ENCODE results near the gene DHX34.
"Not testable (repeated sequence)": the region's sequence is repeated elsewhere in the genome, so short reads cannot be mapped to it uniquely, and the experiment has no call there.

The DHX34 gene

DNA sequence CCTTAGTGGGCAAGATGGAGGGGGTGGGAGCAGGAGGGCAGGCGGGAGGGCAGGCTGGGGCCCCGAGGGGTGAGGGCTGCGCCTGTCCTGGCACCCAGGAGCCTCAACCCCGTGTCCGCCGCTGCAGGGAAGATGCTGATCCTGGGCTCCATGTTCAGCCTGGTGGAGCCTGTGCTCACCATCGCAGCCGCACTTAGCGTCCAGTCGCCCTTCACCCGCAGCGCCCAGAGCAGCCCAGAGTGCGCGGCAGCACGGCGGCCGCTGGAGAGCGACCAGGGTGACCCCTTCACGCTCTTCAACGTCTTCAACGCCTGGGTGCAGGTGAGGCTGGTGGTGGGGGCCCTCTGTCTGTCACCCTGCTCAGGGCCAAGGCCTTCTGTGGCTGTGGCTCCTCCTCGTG lies 23.5 kb downstream of the DHX34 start:
- no peak for DNase-seq

- DNase-seq = no peak
Measured at GRCh38 chr19:47373246-47374240, 24.4 kb downstream of the DHX34 start.

DNA sequence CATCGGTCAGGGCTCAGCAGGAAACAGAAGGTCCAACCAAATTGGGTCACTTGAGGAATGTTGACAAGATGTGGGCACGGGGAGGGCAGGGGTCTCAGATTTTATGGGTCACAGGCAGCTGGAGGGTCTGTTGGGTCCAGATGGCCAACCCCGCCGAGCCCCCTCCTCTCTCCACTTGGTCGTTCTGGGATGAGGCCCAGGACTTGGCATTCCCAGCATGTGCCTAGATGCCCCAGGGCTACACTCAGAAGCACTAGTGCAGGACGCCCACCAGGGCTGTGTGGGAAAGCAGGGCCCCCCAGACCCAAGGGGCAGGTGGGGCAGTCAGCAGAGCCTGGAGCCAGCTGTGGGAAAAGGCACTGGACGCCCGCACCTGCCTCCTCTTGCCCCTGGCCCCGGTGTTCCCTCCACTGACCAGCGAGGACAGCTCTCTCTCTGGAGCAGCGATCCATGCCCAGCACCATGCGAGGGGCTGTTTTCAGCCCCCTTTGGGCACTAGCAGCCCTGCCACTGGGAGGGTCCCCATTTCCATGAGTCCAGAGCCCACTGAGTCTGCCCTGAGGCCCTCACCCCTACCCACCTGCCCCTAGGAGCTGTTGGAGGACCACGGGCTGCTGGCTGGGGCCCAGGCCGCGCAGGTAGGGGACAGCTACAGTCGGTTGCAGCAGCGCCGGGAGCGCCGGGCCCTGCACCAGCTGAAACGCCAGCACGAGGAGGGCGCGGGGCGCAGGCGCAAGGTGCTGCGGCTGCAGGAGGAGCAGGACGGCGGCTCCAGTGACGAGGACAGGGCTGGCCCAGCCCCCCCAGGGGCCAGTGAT lies 26.0 kb downstream of the DHX34 start:
- no peak for DNase-seq

- no peak for DNase-seq
Measured at GRCh38 chr19:47375694-47376588, 26.8 kb downstream of the DHX34 start.

- no peak for DNase-seq
Measured at GRCh38 chr19:47376589-47377144, 27.6 kb downstream of the DHX34 start.

DNA sequence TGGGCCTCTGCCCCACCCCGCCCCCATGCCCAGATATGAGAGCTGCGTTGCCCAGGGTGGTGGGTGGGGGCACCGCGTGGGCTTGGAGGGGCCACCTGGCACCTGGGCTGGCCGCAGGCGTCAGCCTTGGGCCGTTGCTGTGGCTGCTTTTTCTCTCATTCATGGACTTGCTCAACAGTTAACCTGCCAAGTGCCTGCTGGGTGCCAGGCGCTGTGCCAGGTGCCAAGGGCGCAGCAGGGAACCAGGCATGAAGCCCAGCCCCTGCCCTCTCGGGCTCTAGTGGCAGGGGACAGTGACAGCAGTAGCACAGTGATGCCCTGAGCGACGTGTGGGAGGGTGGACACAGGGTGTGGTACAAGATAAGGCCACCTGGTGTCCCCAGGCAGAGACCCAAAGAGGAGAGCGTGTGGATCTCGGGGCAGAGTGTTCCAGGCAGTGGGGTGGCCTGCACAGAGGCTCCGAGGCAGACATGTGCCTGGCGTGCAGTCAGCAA lies 28.1 kb downstream of the DHX34 start:
- DNase-seq = no peak

GRCh38 chr19:47377801-47378200 lies 28.7 kb downstream of the DHX34 start:
- DNase-seq = no peak

DNA sequence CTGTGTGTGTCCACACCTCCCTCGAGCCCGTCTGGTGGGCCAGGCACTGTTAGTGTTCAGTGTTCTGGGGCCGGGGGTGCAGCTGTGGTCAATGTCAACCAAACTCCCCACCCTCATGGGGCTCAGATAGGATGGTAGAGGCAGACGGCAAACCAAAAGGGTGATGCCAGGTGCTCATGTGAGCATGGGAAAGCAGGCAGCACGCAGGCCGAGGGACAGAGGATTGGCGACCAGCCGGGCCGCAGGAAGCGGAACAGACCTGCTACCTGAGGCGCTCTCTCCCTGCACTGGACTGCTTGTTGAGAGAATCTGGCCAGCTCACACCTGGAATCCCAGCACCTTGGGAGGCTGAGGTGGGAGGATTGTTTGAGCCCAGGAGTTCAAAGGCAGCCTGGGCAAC lies 29.1 kb downstream of the DHX34 start:
- DNase-seq = no peak

- no peak for DNase-seq
Measured at GRCh38 chr19:47379381-47379938, 30.3 kb downstream of the DHX34 start.

GRCh38 chr19:47380559-47380958 lies 31.4 kb downstream of the DHX34 start:
- DNase-seq = no peak

- no peak for DNase-seq
Measured at GRCh38 chr19:47381121-47381520, 32.0 kb downstream of the DHX34 start.

DNA sequence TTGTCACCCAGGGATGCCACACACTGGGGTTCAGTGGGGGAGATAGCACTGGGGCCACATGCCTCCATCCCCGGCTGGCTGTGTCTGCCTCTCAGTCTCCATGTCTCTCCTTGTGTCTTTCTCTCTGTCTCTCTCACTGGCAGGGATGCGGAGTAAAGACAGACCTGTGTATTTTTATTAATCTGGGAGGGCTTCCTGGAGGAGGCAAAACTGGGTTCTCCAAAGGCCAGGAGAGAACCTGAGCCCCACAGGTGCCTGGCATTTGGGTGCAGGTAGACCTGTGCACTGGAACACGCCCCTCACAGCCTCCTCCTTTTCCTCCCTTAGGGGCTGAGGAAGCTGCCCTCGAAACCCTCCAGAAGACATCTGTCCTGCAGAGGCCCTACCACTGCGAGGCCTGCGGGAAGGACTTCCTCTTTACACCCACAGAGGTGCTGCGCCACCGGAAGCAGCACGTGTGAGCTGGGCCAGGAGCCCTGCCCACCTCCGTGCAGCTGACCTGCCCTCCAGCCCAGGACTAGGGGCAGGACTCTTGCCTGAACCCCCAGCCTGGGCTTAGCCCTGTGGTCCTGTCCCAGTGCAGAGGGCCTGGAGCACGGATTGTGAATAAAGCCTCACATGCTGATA lies 32.7 kb downstream of the DHX34 start:
- DNase-seq = no peak

GRCh38 chr19:47383890-47384289 lies 34.8 kb downstream of the DHX34 start:
- not testable (repeated sequence) for DNase-seq

GRCh38 chr19:47384533-47384932 lies 35.4 kb downstream of the DHX34 start:
- not testable (repeated sequence) for DNase-seq

DNA sequence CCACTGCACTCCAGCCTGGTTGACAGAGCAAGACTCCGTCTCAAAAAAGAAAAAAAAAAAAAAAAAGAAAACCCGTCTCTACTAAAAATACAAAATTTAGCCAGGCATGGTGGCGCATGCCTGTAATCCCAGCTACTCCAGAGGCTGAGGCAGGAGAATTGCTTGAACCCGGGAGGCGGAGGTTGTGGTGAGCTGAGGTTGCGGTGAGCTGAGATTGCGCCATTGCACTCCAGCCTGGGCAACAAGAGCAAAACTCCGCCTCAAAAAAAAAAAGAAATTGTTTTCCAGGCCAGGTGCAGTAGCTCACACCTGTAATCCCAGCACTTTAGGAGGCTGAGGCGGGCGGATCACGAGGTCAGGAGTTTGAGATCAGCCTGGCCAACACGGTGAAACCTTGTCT lies 37.5 kb downstream of the DHX34 start:
- DNase-seq = not testable (repeated sequence)

- not testable (repeated sequence) for DNase-seq
Measured at GRCh38 chr19:47387623-47388022, 38.5 kb downstream of the DHX34 start.

- not testable (repeated sequence) for DNase-seq
Measured at GRCh38 chr19:47388721-47389120, 39.6 kb downstream of the DHX34 start.

GRCh38 chr19:47389150-47389556 lies 40.0 kb downstream of the DHX34 start:
- no peak for DNase-seq

DNA sequence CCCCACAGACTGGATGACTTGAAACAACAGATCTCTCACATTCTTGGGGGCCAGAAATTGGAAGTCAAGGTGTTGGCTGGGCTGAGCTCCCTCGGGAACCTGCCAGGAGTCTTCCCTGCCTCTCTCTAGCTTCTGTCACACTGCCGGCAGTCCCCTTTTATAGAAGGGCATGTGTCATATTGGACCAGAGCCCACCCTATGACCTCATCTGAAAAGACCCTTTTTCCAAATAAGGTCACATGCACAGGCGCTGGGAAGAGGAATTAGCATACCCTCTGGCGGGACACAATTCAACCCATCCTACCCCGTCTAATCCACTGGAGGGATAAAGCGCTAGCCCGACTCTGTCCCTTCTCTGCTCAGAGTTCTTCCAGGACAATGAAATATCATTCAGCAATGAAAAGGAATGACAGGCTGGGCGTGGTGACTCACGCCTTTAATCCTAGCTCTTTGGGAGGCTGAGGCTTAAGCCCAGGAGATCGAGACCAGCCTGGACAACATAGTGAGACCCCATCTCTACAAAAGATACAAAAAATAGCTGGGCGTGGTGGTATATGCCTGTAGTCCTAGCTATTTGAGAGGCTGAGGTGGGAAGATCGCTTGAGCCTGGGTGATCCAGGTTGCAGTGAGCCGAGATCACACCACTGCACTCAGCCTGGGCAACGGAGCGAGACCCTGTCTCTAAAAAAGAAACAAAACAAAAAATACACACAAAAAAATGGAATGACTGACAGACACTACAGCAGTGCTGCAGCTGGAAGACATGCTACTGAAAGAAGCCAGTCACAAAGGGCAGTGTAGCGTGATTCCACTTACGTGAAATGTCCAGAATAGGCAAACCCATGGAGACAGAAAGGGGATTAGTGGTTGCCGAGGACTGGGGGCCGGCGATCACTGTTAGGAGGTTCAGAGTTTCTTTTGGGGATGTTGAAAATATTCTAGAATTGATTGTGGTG lies 41.7 kb downstream of the DHX34 start:
- no peak for DNase-seq

All from SHP77 treated with DMSO at 0.1 percent for 48 hours (cell line).